GM13976 (cell line): Measurements from ENCODE around the gene CTRB1.

Source experiments
- DNase-seq: peaks from one replicate; pipeline ENCODE4 v3.0.0; 2012; ENCODE audit warnings: low spot score
- in situ Hi-C: fragments of 300-500 bp; cut with MboI; formaldehyde crosslinking; loops from one replicate; pipeline ENCODE4 v1.12.0; 2022; ENCODE audit warnings: low sequenced_read_pairs, mixed read lengths, inconsistent platforms; ENCODE audit not compliant: unreplicated experiment
- TF ChIP-seq, protein P1 (sequence below): IDR thresholded peaks from 2 replicates; pipeline ENCODE4 v1.5.1; 2012; ENCODE audit warnings: borderline replicate concordance, mild to moderate bottlenecking; ENCODE audit not compliant: insufficient read depth; ENCODE audit errors: extremely low read depth, missing control alignments, control extremely low read depth

Gene CTRB1

GRCh38 chr16:75230471-75231110 lies 11.8 kb downstream of the CTRB1 start:
- TF ChIP-seq, protein P1, sequence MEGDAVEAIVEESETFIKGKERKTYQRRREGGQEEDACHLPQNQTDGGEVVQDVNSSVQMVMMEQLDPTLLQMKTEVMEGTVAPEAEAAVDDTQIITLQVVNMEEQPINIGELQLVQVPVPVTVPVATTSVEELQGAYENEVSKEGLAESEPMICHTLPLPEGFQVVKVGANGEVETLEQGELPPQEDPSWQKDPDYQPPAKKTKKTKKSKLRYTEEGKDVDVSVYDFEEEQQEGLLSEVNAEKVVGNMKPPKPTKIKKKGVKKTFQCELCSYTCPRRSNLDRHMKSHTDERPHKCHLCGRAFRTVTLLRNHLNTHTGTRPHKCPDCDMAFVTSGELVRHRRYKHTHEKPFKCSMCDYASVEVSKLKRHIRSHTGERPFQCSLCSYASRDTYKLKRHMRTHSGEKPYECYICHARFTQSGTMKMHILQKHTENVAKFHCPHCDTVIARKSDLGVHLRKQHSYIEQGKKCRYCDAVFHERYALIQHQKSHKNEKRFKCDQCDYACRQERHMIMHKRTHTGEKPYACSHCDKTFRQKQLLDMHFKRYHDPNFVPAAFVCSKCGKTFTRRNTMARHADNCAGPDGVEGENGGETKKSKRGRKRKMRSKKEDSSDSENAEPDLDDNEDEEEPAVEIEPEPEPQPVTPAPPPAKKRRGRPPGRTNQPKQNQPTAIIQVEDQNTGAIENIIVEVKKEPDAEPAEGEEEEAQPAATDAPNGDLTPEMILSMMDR = no peak
- in situ Hi-C loops = no loop called here
- no peak for DNase-seq

DNA sequence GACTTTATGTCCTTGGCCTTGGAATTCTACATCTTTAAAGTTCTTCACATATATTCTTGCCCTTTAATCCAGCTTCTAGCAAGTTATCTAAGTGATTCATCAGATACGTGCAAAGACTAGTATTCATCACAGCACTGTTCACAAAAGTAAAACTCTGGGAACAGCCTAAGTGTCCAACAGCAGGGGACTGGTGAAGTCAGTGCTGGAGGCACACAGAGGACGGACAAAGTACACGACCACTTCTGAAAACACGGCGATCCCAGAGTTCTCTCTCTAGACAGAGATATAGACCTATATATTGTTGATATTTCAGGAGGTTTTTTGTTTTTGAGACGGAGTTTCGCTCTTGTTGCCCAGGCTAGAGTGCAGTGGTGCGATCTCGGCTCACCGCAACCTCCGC lies 12.8 kb downstream of the CTRB1 start:
- in situ Hi-C loops = no loop called here
- no peak for DNase-seq
- TF ChIP-seq, protein P1 = no peak

GRCh38 chr16:75233611-75233938 lies 14.8 kb downstream of the CTRB1 start:
- TF ChIP-seq, protein P1 = no peak
- DNase-seq = no peak
- in situ Hi-C loops = no loop called here

DNA sequence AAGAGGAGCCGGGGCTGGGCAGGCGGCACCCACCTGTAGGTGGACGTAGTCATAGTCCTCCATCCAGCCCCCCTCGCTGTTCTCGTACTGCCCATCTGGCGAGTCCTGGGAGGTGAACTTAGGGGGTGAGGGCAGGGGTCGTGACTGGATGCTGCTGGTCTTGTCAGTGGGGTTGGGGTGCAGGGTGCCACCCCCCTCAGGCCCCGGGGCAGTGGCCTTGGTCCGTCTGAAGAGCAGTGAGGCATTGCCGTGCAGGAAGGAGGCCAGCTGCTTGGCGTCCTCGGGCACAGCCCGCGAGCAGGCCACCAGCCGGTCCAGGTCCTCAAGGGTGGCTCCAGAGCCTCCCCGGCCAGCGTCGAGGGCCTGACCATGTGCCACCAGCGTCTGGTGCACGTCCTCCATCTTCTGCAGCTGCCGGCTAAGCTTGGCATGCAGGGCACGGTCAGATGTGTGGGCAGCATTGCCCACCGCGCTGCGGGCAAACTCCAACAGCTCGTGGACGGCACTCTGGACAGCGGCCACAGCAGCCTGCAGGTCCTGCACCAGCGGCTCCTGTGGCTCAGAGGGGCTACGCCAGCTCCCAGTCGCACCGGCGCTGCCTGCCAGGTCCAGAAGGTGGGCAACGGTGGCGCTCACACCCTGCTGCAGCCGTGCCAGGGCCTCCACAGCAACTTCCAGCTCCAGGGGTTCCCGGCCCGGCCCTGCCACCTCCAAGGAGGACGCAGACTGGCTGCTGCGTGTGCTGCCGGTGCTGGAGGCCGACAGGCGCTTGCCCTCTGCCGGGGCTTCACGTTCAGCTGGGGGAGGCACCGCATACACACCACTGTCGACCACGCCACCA lies 16.3 kb downstream of the CTRB1 start:
- TF ChIP-seq, protein P1 = no peak
- no peak for DNase-seq

DNA sequence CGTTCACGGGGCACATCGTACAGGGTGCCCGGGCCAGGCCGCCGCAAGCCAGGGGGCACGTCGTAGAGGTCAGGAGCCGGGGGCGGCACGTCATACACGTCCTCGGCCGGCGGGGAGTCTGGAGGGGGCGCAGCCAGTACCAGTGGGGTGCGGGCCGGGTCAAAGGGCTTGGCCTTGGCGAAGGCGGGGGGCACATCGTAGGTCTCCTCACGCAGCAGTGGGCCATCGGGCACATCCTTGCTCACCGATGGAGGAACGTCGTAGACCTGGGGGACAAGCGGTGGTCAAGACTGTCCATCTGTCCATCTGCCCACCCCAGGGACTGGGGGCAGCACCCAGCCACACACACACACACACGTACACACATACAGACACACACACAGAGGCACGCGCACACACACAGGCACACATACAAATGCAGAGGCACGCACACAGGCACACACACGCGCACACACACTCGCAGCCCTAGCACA lies 17.0 kb downstream of the CTRB1 start:
- DNase-seq = no peak
- in situ Hi-C loops = no loop called here
- TF ChIP-seq, protein P1 = no peak

More for the DNA sequence above, 16.3 kb downstream of the CTRB1 start:
- in situ Hi-C loops = no loop called here

GRCh38 chr16:75236232-75236631 lies 17.4 kb downstream of the CTRB1 start:
- no peak for DNase-seq
- in situ Hi-C loops = no loop called here
- TF ChIP-seq, protein P1 = no peak
